K562 (cell line): Measurements from ENCODE around the gene CBX3.

Experiments used
- ELF4 ChIP-seq: fragments of 450-650 bp; formaldehyde crosslinking; IDR thresholded peaks from 2 replicates; pipeline ENCODE4 v1.4.0; 2022; ENCODE audit warnings: missing genetic modification characterization
- SMARCA5 ChIP-seq: fragments of 450-650 bp; IDR thresholded peaks from 2 replicates; pipeline ENCODE4 v1.6.1; 2016
- SMC3 ChIP-seq: conservative IDR thresholded peaks from 2 replicates; pipeline ENCODE4 v1.6.1; 2011; ENCODE audit warnings: low read depth, low read length, improper control_type of control experiment; ENCODE audit not compliant: insufficient read depth
- ZNF121 ChIP-seq: sonication (generic); formaldehyde crosslinking; conservative IDR thresholded peaks from 2 replicates; pipeline ENCODE4 v1.8.0; 2022; ENCODE audit warnings: missing genetic modification reagents

GRCh38 chr7:26185844-26186180, 15.7 kb upstream of the CBX3 start:
- TF ChIP-seq SMC3 = no peak
- no peak for TF ChIP-seq ZNF121 (CRISPR knock-in tag)
- no peak for TF ChIP-seq SMARCA5
- no peak for TF ChIP-seq ELF4 (CRISPR knock-in tag)
